ENCODE data around the gene TMEM273.

TMEM273 gene

GRCh38 chr10:49109669-49110340 lies 78.4 kb downstream of the TMEM273 start:
- Histone ChIP-seq H3K4me1 (ENCODE audit: control insufficient read depth in 1 of 2, insufficient read depth in 2 of 2, low read length in 2 of 2) (peaks cover 9 to 22% of the 10 kb centered on the region in 2 donors), H3K36me3 (ENCODE audit: control insufficient read depth in 1 of 2, insufficient read depth in 2 of 2, low read length in 2 of 2) (no peaks in the 10 kb centered on the region), H3K4me3 (ENCODE audit: low read depth in 1 of 2, low read length in 2 of 2) (no peak overlapping the region), H3K27ac (ENCODE audit: low read length) (no peak overlapping the region), H3K9me3 (ENCODE audit: control insufficient read depth in 1 of 2, low read length in 2 of 2) (no peaks in the 10 kb centered on the region), H3K27me3 (ENCODE audit: low read depth, low read length) (no peaks in the 10 kb centered on the region)

GRCh38 chr10:49108656-49109055 lies 79.5 kb downstream of the TMEM273 start:
- no peak overlapping the region for H3K27ac ChIP-seq (ENCODE audit: low read length)

GRCh38 chr10:49107887-49108267 lies 80.3 kb downstream of the TMEM273 start:
- Histone ChIP-seq H3K27ac (ENCODE audit: low read length) (no peak overlapping the region), H3K9me3 (ENCODE audit: control insufficient read depth in 1 of 2, low read length in 2 of 2) (no peaks in the 10 kb centered on the region), H3K4me3 (ENCODE audit: low read depth in 1 of 2, low read length in 2 of 2) (no peak overlapping the region), H3K36me3 (ENCODE audit: control insufficient read depth in 1 of 2, insufficient read depth in 2 of 2, low read length in 2 of 2) (no peaks in the 10 kb centered on the region), H3K27me3 (ENCODE audit: low read depth, low read length) (no peaks in the 10 kb centered on the region), H3K4me1 (ENCODE audit: control insufficient read depth in 1 of 2, insufficient read depth in 2 of 2, low read length in 2 of 2) (peaks cover 9 to 12% of the 10 kb centered on the region in 2 donors)

More at GRCh38 chr10:49108656-49109055, 79.5 kb downstream of the TMEM273 start:
- H3K4me3 ChIP-seq (ENCODE audit: low read depth in 1 of 2, low read length in 2 of 2): no peak overlapping the region
- H3K27me3 ChIP-seq (ENCODE audit: low read depth, low read length): no peaks in the 10 kb centered on the region
- no peaks in the 10 kb centered on the region for H3K9me3 ChIP-seq (ENCODE audit: control insufficient read depth in 1 of 2, low read length in 2 of 2)
- no peaks in the 10 kb centered on the region for H3K36me3 ChIP-seq (ENCODE audit: control insufficient read depth in 1 of 2, insufficient read depth in 2 of 2, low read length in 2 of 2)
- peaks cover 9 to 18% of the 10 kb centered on the region in 2 donors for H3K4me1 ChIP-seq (ENCODE audit: control insufficient read depth in 1 of 2, insufficient read depth in 2 of 2, low read length in 2 of 2)

GRCh38 chr10:49107111-49107886 lies 80.9 kb downstream of the TMEM273 start:
- H3K27ac ChIP-seq (ENCODE audit: low read length): no peak overlapping the region

GRCh38 chr10:49106451-49106850 lies 81.7 kb downstream of the TMEM273 start:
- Histone ChIP-seq H3K4me1 (ENCODE audit: control insufficient read depth in 1 of 2, insufficient read depth in 2 of 2, low read length in 2 of 2) (peaks cover 9 to 11% of the 10 kb centered on the region in 2 donors), H3K36me3 (ENCODE audit: control insufficient read depth in 1 of 2, insufficient read depth in 2 of 2, low read length in 2 of 2) (no peaks in the 10 kb centered on the region), H3K27ac (ENCODE audit: low read length) (no peak overlapping the region), H3K4me3 (ENCODE audit: low read depth in 1 of 2, low read length in 2 of 2) (no peak overlapping the region), H3K9me3 (ENCODE audit: control insufficient read depth in 1 of 2, low read length in 2 of 2) (no peaks in the 10 kb centered on the region), H3K27me3 (ENCODE audit: low read depth, low read length) (no peaks in the 10 kb centered on the region)

More at GRCh38 chr10:49107111-49107886, 80.9 kb downstream of the TMEM273 start:
- Histone ChIP-seq H3K9me3 (ENCODE audit: control insufficient read depth in 1 of 2, low read length in 2 of 2) (no peaks in the 10 kb centered on the region), H3K27me3 (ENCODE audit: low read depth, low read length) (no peaks in the 10 kb centered on the region), H3K36me3 (ENCODE audit: control insufficient read depth in 1 of 2, insufficient read depth in 2 of 2, low read length in 2 of 2) (no peaks in the 10 kb centered on the region), H3K4me1 (ENCODE audit: control insufficient read depth in 1 of 2, insufficient read depth in 2 of 2, low read length in 2 of 2) (peaks cover 9 to 11% of the 10 kb centered on the region in 2 donors), H3K4me3 (ENCODE audit: low read depth in 1 of 2, low read length in 2 of 2) (no peak overlapping the region)

GRCh38 chr10:49105076-49105475 lies 83.1 kb downstream of the TMEM273 start:
- Histone ChIP-seq H3K27me3 (ENCODE audit: low read depth, low read length) (no peaks in the 10 kb centered on the region), H3K36me3 (ENCODE audit: control insufficient read depth in 1 of 2, insufficient read depth in 2 of 2, low read length in 2 of 2) (no peaks in the 10 kb centered on the region), H3K27ac (ENCODE audit: low read length) (no peak overlapping the region), H3K9me3 (ENCODE audit: control insufficient read depth in 1 of 2, low read length in 2 of 2) (no peaks in the 10 kb centered on the region), H3K4me3 (ENCODE audit: low read depth in 1 of 2, low read length in 2 of 2) (no peak overlapping the region), H3K4me1 (ENCODE audit: control insufficient read depth in 1 of 2, insufficient read depth in 2 of 2, low read length in 2 of 2) (peaks cover 9 to 11% of the 10 kb centered on the region in 2 donors)
